Muscle of back (tissue), 11 donors: ENCODE measurements around the gene RAB9A. TPM values are rescaled to one million over a fixed set of nuclear protein-coding genes. Genes with fewer than 3 reads are reported as not detected.

Source experiments
- DNase-seq, 3 donors: peaks; one replicate each; pipeline versions ENCODE4 v3.0.0 to v3.0.0-alpha.2; 2013
- polyA plus RNA-seq, 10 donors: library from polyadenylated mRNA; unstranded; fragments of 120-200 nt; gene quantifications; one replicate each; pipeline ENCODE4 v1.2.1, GENCODE V29; 2013; ENCODE audit not compliant: insufficient read length in 10 of 10

The RAB9A gene
- polyA plus RNA-seq, 10 donors, result 14.1 to 24.5 (median 20.3) TPM

- DNase-seq, result no peak
These were observed 52.8 kb downstream of the RAB9A start for GRCh38 chrX:13741695-13742094.

GRCh38 chrX:13742397-13743176 is 53.7 kb downstream of the RAB9A start:
- DNase-seq, result no peak

GRCh38 chrX:13747836-13748235 is 58.9 kb downstream of the RAB9A start:
- peak in 1 of 3 donors; percentile 55 for DNase-seq

- DNase-seq, result no peak
These were observed 59.6 kb downstream of the RAB9A start for GRCh38 chrX:13748486-13748885.

GRCh38 chrX:13750204-13750603 is 61.3 kb downstream of the RAB9A start:
- peak in 1 of 3 donors; percentile 26 for DNase-seq

GRCh38 chrX:13750812-13751211 is 61.9 kb downstream of the RAB9A start:
- DNase-seq, result no peak

GRCh38 chrX:13752141-13752540 is 63.2 kb downstream of the RAB9A start:
- no peak for DNase-seq

- peak in 1 of 3 donors; percentile 13 for DNase-seq
These were observed 63.7 kb downstream of the RAB9A start for GRCh38 chrX:13752646-13753045.

GRCh38 chrX:13754765-13755164 is 65.8 kb downstream of the RAB9A start:
- DNase-seq, result no peak

- DNase-seq, result no peak
These were observed 66.3 kb downstream of the RAB9A start for GRCh38 chrX:13755254-13755653.

- DNase-seq, result no peak
These were observed 67.5 kb downstream of the RAB9A start for GRCh38 chrX:13756381-13756780.

- DNase-seq, result no peak
These were observed 70.3 kb downstream of the RAB9A start for GRCh38 chrX:13759152-13759718.

Other genes with a start within 250 kb of the RAB9A start
- 100 to 1,000 TPM in 8 of 10 donors, 10 to 100 TPM in 2; 72.1 to 159 (median 114) TPM for gene EGFL6, start 119.5 kb upstream of the RAB9A start, polyA plus RNA-seq
- gene TCEANC, start 36.0 kb upstream of the RAB9A start, polyA plus RNA-seq, result 1 to 10 TPM; 3.1 to 5.7 (median 4.9) TPM
- gene TRAPPC2, start 45.5 kb downstream of the RAB9A start, polyA plus RNA-seq, result 10 to 100 TPM in 9 of 10 donors, 1 to 10 TPM in 1; 8.4 to 15.0 (median 12.9) TPM
- gene OFD1, start 45.6 kb downstream of the RAB9A start, polyA plus RNA-seq, result 10 to 100 TPM; 14.6 to 29.8 (median 20.2) TPM
- 10 to 100 TPM; 15.9 to 29.5 (median 21.2) TPM for gene GPM6B, start 128.0 kb downstream of the RAB9A start, polyA plus RNA-seq